ENCODE data around the gene ADCY6.
"Not testable (repeated sequence)": the region's sequence is repeated elsewhere in the genome, so short reads cannot be mapped to it uniquely, and the experiment has no call there.

Gene ADCY6

GRCh38 chr12:48744251-48745008 lies 44.5 kb downstream of the ADCY6 start:
- DNase-seq (ENCODE audit: low read depth, low spot score) = no peak
- in situ Hi-C loops (cut with HindIII; ENCODE audit: low sequenced_read_pairs) = no loop called here
- H3K4me3 ChIP-seq (ENCODE audit: low read depth, low read length) = no peak overlapping the region
- no peak for TF ChIP-seq CTCF (IDR thresholded peaks at IDR 0.05; ENCODE audit: low read depth, low read length)

DNA sequence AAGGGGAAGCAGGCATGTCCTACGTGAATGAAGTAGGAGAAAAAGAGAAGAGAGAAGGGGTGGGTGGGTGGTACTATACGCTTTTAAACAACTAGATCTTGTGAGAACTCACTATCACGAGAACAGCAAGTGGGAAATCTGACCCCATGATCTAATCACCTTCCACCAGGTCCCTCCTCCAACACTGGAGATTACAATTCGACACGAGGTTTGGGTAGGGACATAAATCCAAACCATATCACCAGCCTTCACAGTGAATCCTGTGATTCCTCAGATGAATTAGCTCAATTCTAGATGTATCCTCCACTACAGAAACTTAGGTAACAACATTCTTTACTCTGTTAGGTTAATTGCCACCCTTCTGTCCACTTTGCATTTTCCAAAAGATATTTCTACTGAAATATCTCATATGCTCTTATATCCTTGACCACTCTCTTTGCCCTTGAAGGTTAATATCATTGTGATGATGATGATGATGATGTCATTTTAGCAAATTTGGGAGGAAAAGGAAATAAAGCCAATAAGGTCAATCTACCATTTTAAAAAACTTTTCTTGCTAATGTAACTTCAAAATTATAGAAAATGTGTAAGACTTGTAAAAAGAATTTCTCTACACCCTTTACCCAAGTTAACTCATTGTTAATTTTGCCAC lies 49.1 kb downstream of the ADCY6 start:
- TF ChIP-seq CTCF (IDR thresholded peaks at IDR 0.05; ENCODE audit: low read depth, low read length) = no peak
- no peak for DNase-seq (ENCODE audit: low read depth, low spot score)
- in situ Hi-C loops (cut with HindIII; ENCODE audit: low sequenced_read_pairs) = no loop called here
- no peak overlapping the region for H3K4me3 ChIP-seq (ENCODE audit: low read depth, low read length)

GRCh38 chr12:48736456-48736855 lies 52.4 kb downstream of the ADCY6 start:
- in situ Hi-C loops (cut with HindIII; ENCODE audit: low sequenced_read_pairs) = no loop called here
- no peak overlapping the region for H3K4me3 ChIP-seq (ENCODE audit: low read depth, low read length)
- no peak for DNase-seq (ENCODE audit: low read depth, low spot score)
- no peak for TF ChIP-seq CTCF (IDR thresholded peaks at IDR 0.05; ENCODE audit: low read depth, low read length)

GRCh38 chr12:48728807-48729206 lies 60.1 kb downstream of the ADCY6 start:
- no peak for TF ChIP-seq CTCF (IDR thresholded peaks at IDR 0.05; ENCODE audit: low read depth, low read length)
- in situ Hi-C loops (cut with HindIII; ENCODE audit: low sequenced_read_pairs) = no loop called here
- no peak for DNase-seq (ENCODE audit: low read depth, low spot score)
- H3K4me3 ChIP-seq (ENCODE audit: low read depth, low read length) = no peak overlapping the region

DNA sequence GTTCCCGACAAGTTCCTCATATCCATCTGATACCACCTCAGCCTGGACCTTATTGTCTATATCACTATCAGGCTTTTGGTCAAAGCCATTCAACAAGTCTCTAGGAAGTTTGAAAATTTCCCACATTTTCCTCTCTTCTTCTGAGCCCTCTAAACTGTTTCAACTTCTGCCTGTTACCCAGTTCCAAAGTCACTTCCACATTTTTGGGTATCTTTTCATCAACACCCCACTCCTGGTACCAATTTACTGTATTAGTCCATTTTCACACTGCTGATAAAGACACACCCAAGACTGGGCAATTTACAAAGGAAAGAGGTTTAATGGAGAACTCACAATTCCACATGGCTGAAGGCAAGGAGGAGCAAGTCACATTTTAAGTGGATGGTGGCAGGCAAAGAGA lies 68.2 kb downstream of the ADCY6 start:
- DNase-seq (ENCODE audit: low read depth, low spot score); in situ Hi-C loops (cut with HindIII; ENCODE audit: low sequenced_read_pairs); H3K4me3 ChIP-seq (ENCODE audit: low read depth, low read length): not testable (repeated sequence)

GRCh38 chr12:48720171-48720570 lies 68.7 kb downstream of the ADCY6 start:
- in situ Hi-C loops (cut with HindIII; ENCODE audit: low sequenced_read_pairs); H3K4me3 ChIP-seq (ENCODE audit: low read depth, low read length): not testable (repeated sequence)

DNA sequence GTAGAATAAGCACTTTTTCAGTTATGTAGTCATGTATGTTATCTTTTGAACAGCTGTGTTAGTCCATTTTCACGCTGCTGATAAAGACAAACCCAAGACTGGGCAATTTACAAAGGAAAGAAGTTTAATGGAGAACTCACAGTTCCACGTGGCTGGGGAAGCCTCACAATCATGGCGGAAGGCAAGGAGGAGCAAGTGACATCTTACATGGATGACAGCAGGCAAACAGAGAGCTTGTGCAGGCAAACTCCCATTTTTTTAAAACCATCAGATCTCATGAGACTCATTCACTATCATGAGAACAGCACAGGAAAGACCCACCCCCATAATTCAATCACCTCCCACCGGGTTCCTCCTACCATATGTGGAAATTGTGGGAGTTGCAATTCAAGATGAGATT lies 69.9 kb downstream of the ADCY6 start:
- in situ Hi-C loops (cut with HindIII; ENCODE audit: low sequenced_read_pairs); H3K4me3 ChIP-seq (ENCODE audit: low read depth, low read length); DNase-seq (ENCODE audit: low read depth, low spot score): not testable (repeated sequence)

More at GRCh38 chr12:48720171-48720570, 68.7 kb downstream of the ADCY6 start:
- DNase-seq (ENCODE audit: low read depth, low spot score) = not testable (repeated sequence)

DNA sequence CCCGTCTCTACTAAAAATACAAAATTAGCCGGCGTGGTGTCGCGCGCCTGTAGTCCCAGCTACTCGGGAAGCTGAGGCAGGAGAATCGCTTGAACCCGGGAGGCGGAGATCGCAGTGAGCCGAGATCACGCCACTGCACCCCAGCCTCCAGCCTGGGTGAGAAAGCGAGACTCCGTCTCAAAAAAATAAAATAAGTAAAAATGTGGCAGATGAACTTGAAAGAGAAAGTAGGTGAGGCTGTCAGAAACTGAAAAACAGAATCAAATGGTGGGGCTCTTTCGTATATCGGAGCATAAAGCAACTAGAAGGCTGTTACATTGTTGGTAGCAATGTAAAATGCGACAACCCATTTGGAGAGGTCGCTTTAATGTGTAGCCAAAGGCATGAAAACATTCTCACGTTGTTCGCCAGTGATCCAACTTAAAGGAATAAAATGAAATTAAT lies 71.6 kb downstream of the ADCY6 start:
- H3K4me3 ChIP-seq (ENCODE audit: low read depth, low read length) = peak overlapping the region; percentile 93
- in situ Hi-C loops (cut with HindIII; ENCODE audit: low sequenced_read_pairs) = no loop called here
- TF ChIP-seq CTCF (IDR thresholded peaks at IDR 0.05; ENCODE audit: low read depth, low read length) = no peak
- peak; percentile 16 for DNase-seq (ENCODE audit: low read depth, low spot score)

All from astrocyte of the spinal cord (primary cell).